Measurements from ENCODE around the gene S100A16. TPM values are rescaled to one million over a fixed set of nuclear protein-coding genes. Genes with fewer than 3 reads are reported as not detected.
"Not testable (repeated sequence)": the region's sequence is repeated elsewhere in the genome, so short reads cannot be mapped to it uniquely, and the experiment has no call there.

Gene S100A16
- total RNA-seq, 1 experiment from 2014 or later, result 328 TPM

DNA sequence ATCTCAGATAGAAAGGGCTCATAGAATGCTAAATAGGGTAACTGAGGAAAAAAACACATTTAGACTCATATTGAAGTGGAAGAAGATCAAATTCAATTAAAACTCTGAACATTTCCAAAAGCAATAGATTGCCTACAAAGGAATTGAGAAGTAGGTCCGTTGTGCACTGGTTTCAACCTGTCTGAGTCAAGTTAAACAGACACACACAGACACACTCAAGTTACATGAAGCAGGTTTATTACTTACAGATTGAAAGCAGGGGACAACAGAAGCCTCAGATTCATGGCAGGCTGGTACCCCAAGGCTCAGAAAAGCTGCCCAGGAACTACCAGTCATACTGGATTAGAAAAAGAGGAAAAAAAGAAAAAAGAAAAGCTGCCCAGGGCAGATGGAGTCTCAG is 26.6 kb downstream of the S100A16 start:
- DNase-seq (ENCODE audit: low read depth), result no peak

DNA sequence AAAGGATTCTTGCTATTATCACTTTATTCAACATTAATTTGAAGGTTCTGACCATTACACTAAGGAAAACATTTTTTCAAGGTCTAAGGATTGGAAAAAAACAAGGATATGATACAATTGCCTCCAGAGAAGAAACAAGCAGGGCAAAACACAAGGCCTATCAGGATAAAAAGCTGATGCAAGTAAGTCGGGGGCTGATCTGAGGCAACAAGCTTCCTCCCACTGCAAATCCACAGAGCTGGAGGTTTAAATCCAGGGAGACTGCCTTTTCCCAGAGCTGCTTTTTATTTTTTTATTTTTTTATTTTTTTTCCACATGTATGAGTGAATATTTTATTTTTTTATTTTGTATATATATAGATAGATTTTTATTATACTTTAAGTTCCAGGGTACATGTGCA is 27.9 kb downstream of the S100A16 start:
- DNase-seq (ENCODE audit: low read depth), result no peak

DNA sequence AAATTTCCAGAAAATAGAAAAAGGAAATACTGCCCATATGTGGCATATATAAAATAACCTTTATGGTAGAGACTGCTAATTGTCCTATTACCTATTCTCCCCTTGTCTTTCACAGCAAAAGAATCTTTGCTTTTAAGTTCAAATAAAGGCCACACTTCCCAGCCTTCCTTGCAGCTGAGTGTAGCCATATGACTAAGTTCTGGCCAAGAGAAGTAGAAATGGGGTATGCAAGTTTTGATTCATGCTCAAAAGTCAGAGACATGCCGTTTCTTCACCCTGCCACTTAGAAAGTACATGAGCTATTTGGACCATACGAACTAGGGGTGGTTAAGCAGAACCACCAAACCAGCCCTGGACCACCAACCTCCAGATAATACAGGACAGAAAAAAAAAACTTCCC is 29.0 kb downstream of the S100A16 start:
- DNase-seq (ENCODE audit: low read depth), result no peak

DNA sequence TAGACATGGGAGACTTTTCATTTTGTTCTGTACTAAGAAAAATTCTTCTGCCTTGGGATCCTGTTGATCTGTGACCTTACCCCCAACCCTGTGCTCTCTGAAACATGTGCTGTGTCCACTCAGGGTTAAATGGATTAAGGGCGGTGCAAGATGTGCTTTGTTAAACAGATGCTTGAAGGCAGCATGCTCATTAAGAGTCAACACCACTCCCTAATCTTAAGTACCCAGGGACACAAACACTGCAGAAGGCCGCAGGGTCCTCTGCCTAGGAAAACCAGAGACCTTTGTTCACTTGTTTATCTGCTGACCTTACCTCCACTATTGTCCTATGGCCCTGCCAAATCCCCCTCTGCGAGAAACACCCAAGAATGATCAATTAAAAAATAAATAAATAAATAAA is 29.4 kb downstream of the S100A16 start:
- not testable (repeated sequence) for DNase-seq (ENCODE audit: low read depth)

DNA sequence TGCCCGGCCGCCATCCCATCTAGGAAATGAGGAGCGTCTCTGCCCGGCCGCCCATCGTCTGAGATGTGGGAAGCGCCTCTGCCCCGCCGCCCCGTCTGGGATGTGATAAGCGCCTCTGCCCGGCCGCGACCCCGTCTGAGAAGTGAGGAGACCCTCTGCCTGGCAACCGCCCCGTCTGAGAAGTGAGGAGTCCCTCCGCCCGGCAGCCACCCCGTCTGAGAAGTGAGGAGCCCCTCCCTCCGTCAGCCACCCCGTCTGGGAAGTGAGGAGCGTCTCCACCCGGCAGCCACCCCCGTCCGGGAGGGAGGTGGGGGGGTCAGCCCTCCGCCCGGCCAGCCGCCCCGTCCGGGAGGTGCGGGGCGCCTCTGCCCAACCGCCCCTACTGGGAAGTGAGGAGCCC is 30.1 kb downstream of the S100A16 start:
- not testable (repeated sequence) for DNase-seq (ENCODE audit: low read depth)

DNA sequence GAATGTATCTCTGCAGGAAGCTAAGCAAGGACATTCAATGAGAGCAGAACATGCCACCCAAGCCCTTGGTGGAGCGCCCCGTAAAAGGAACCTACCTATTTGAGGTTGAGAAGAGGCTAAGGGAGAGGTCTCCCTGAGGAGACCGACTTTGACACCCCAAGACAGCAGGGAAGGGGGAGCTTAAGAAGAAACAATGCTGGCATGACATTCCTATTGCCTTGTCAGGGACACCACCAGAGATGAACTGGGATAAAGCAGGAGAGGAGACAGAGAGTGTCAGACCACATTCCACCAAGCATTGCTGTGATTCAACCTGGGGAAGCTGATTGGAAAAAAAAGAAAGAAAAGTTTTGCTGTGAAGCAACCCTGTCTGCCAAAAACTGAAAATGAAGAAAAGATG is 34.0 kb downstream of the S100A16 start:
- DNase-seq (ENCODE audit: low read depth), result no peak

DNA sequence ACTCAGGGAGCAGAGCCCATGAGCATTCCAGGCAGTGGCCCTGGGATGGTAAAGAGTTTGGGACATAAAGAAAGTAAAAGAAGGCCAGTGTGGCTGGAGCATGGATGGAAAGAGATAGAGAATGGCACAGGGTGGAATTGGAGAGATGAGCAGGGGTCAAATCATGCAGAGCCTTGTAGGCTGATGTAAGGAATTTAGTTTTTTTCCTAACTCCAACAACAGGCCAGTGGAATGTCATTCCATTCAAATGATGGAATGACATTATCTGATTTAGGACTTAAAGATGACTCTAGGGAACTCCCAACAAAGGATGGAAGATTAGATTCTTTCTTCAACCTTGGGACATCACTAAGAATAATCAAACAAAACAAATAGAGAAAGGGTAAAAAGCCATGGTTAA is 34.4 kb downstream of the S100A16 start:
- DNase-seq (ENCODE audit: low read depth), result no peak

DNA sequence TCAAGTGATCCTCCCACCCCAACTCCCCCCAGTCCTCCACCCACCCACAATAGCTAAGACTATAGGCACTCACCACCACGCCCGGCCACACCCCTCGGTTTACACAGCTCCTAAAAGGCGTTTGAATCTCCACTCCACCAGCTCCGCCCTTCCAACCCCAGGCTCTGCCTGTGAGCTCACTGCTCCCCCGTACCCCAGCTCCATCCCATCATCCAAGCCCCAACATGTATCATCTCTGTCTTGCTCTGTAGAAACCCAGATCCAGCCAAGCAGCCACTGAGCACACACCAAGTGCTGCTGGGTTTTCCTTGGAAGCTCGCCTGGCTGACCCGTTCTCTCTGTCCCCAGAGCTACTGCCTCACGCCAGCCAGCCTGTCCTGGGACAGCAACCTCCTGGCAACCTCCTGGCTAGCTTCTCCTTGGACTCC is 35.3 kb downstream of the S100A16 start:
- no peak for DNase-seq (ENCODE audit: low read depth)

DNA sequence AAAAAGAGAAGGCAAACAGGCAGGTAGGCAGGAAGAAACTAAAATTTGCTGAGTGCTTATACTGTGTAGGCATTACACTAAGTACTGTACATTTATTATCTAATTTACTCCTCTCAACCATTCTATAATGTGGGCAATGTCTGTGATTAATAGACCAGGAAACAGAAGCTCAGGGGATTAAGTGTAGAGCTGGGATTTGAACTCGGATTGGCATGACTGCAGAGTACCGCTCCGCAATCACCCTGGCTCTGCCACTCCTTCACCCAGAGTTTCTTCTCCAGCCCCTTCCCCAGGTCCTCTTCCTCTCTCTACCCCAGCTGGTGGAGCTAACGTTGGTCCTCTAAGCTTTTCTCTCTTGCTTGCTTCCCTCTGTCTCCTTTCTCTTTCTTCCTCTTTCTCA is 35.8 kb downstream of the S100A16 start:
- no peak for DNase-seq (ENCODE audit: low read depth)

DNA sequence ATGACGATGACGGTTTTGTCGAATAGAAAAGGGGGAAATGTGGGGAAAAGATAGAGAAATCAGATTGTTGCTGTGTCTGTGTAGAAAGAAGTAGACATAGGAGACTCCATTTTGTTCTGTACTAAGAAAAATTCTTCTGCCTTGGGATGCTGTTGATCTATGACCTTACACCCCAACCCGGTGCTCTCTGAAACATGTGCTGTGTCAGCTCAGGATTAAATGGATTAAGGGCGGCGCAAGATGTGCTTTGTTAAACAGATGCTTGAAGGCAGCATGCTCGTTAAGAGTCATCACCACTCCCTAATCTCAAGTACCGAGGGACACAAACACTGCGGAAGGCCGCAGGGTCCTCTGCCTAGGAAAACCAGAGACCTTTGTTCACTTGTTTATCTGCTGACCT is 37.4 kb downstream of the S100A16 start:
- not testable (repeated sequence) for DNase-seq (ENCODE audit: low read depth)

DNA sequence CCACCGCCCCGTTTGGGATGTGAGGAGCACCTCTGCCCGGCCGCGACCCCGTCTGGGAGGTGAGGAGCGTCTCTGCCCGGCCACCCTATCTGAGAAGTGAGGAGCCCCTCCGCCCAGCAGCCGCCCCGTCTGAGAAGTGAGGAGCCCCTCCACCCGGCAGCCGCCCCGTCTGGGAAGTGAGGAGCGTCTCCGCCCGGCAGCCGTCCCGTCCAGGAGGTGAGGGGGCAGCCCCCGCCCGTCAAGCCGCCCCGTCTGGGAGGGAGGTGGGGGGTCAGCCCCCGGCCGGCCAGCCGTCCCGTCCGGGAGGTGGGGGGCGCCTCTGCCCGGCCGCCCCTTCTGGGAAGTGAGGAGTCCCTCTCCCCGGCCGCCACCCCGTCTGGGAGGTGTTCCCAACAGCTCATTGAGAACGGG is 37.9 kb downstream of the S100A16 start:
- DNase-seq (ENCODE audit: low read depth), result not testable (repeated sequence)

DNA sequence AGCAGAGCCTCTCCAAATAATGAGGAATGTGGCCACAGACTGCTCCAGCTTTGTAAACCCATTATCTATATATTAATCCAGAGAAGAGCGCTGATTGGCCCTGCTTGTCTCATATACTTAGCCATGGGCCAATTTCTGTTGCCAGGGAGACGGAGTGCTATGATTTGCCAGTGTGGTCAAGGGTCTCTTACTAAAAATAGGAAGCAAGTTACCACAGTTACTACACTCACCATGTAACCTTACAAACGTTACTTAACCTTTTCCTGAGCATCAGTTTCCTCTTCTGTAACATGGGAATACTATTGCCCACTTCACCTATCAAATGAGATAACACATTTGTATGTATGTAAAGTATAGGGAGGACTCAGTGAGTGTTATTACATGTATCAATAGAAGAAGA is 39.6 kb downstream of the S100A16 start:
- DNase-seq (ENCODE audit: low read depth), result peak; percentile 17

DNA sequence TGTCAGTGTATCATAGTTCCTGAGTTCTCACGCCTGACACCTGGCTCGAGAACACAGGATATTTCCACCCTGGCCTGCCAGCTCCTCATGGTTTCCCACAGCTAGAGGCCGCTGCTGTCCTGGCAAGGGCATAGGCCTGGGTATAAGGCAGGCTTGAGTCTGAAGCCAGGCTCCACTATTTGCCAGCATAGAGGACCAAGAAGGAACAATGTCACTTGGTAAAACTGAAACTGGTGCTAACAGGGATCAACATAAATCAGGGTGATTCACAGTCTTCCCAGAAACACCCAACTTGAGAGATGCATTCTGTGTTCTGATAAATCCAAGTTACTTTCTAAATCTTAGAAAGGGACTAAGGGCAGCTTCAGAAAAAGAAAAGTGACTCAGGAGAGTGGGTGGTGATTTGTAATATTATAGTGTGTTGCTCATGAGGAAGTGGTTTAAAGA is 40.3 kb downstream of the S100A16 start:
- DNase-seq (ENCODE audit: low read depth), result peak; percentile 85

DNA sequence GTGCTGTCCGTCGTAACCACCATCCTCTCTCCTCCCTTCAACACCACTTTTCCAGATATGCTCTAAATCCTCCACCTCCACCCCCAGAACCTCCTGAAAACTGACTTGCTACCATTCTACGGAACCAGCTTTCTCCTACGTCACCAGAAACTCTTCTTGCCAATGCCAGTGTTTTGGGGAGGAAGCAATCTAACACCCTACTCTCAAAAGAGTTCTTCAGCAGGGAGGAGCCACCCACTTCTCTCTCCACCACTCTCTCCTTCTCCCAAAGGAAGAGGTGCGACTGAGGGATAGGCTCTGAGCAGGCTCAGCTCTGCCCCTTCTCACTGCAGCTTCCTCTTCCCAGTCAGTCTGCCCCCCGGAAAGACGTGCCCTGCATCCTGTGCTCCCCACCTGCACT is 41.2 kb downstream of the S100A16 start:
- peak; percentile 14 for DNase-seq (ENCODE audit: low read depth)

DNA sequence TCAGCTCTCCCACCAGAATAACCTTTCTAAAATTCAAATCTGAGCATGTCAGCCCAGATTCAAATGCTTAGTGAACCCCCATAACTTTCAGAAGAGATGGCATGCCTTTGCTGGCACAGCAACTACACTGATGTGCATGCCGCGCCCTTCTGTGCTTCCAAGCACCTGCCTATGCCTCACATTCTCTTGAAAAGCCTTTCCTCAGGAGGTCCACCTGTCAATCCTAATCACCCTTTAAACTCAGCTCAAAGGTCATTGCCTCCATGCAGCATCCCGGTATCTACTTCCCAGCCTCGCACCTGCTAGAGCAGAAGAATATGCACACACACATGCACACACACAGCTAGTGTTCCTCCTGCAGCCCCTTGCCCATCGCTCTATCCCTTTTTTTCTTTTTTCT is 42.1 kb downstream of the S100A16 start:
- DNase-seq (ENCODE audit: low read depth), result no peak

DNA sequence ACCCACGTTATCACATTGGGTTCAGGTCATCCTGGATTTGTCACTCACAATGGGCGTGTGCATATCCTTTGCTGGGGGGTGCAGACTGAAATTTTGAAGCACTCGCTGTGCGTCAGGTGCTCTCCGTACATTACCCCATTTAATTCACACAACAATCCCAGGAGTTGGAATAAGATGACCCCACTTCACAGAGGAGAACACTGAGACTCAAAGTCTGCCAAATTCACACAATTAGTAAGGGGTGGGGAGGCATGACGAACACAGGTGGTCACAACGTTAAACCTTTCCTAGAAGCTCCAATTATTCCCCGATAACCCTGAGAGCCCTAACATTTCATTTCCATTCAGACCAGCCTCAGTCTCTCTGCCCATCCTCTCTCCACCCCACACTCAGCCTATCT is 43.5 kb downstream of the S100A16 start:
- no peak for DNase-seq (ENCODE audit: low read depth)

DNA sequence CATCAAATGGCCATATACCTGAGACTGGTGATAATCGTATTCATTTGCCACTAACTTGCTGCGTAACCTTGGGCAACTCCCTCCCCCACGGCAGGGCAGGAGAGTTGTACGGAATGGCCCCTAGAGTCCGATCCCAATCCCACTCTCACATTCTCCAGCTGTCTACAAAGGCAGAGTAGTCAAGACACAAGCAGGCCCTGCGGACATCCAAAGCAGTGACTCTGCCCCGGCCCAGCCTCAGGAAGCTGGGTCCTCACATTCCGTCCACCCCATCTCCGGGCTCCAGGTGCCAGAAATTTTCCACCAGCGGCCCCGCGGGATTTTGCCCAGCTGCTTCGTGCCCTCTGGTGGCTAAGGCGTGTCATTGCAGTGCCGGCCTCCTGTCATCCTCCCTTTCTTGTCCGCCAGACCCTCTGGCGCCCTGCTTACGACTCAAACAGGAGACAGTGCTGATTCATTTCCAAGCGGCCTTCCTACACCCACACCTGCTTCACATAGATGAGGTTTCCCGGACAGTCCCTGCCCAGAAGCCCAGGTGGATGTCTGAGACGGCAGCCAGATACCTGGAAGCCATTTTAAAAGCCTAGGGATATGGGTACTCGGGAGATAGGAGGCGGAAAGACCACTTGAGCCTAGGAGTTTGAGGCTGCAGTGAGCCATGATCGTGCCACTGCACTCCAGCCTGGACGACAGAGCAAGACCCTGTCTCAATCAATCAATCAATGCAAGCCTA is 44.4 kb downstream of the S100A16 start:
- DNase-seq (ENCODE audit: low read depth), result peak; percentile 90

DNA sequence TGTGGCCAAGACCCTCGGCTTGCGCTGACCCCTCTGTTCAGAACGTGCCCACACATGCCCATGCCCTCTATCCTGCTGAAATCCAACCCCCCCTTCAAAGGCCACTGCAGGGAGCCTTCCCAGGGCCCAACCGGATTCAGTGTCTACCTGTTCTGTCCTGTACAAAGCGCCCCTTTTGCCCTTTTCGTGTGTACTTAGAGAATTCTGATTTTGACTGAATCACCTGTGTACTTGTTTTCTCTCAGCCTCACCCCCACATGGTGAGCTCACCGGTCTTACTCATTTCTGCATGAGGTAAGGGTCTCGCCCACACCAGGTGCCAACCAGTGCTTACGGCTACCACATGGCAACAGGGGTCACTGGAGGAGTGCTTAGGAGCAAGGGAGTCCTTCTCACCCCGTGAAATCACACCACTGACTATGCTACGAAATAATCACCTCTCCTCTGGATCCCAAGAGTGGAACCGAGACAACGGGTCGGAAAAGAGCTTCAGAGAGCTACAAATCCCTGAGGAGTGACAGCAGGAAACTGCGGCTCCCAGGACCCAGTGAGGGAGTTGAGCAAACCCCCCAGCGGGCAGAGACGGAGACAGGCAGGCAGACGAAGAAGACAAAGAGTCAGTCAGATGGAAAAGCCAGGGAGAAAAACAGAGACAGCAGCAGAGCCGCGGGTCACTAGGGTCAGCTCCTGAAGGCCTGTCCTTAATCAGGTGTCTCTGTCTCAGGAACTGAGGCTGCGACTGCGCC is 45.1 kb downstream of the S100A16 start:
- peak; percentile 64 for DNase-seq (ENCODE audit: low read depth)

DNA sequence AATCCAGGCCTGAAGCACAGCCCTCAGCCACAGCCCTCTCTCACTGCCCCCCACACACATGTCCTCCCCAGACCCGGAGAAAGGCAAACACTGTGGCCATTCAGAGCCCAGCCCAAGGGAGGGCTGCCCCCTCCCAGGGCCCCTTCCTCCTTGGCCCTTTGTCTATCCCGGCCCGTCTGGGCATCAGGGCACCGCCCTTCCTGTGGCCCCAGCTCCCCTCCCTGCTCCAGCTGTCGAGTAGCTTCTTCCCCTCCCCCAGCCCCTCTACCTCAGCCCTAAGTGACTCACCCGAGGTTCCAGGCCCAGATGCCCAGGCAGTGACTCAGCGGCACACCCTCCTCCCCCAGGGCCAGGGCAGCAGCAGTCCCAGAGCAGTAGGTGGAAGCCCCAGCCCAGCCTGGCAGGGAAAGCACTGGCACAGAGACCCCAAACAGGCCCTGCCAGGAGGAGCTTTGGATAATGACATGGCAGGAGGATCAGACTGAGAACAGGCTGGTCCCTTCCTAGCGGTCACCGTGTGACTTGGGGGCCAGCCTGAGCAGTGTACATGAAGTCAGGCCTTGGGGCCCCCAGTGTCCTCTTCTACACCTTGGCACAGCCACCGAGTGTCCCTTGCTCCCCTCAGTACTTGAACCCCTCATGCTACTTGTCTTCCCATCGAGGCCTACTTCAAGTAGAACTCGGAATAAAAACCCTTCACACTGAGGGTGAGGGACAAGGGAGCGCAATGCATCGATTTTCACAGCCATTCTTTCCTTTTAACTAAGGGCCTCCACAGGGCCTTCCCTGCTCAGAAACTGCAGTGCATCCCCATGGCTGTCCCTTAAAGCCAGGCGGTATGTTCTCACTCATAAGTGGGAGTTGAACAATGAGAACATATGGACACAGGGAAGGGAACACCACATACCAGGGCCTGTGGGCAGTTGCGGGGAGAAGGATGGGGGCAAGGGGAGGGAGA is 46.2 kb downstream of the S100A16 start:
- DNase-seq (ENCODE audit: low read depth), result peak; percentile 99

DNA sequence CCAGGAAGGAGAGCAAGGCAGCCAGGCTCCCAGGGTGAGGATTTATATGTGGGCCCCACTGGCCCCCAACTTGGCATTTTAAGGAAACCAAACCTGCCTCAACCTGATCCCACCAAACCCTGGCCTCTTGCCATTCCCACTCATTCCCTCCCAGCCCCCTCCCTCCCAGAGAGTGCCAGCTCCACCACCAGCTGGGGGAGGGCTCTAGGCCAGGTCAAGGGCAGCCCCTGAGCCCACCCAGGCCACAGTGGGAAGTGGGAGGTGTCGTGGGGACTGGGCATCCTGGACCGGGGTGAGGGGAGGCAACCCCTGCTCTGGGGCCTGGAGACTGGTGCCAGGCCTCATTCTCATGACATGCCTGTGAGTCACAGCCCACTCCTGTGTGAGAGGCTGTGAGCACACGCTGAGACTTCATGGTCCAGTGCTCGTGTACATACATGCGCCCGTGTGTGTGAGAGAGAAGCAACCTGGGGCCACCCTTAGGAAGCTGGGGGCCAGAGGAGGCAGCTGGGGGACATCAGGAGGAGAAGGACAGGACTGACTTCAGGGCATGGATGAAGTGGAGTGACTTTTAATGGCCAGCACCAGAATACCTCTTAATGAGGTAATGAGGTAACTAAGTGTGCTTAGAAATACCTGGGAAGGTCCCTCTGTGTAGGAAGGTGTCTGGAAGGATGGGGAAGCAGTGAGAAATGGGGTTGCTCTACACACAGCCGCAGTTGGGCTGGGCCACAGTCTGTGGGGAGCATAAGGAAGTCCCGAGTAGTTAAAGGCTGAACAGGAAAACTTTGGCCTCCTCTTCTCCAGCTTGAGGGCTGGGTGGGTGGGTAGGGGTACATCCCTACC is 47.2 kb downstream of the S100A16 start, which contains the start of gene S100A2:
Gene S100A2, minus strand, starts transcription at position 316 of the 846 bp plus-strand sequence. CDS start 1,967 bp downstream, outside the sequence.
- DNase-seq (ENCODE audit: low read depth), result peak; percentile 94

DNA sequence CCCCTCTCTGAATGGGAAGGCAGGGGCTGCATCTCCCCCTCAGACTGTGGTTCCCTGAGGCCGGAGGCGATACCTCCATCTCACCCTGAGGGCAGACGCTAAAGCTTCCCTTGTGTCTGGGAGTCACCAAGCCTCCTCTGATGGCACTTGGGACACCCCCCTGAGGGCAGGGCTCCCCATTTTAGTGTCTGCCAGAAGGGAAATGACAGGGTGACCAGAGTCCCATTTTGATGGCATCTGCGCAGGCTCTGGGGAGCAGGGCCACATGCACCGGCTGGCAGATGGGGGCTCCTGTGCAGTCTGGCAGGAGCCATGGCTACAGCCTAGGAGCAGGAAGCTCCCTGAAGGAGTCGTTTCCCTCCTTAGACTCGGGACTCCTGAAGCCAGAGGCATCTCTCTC is 48.9 kb downstream of the S100A16 start:
- DNase-seq (ENCODE audit: low read depth), result no peak

Measured in RPMI7951 (cell line).